Measurements from ENCODE around the gene ANKMY2.

Gene ANKMY2

DNA sequence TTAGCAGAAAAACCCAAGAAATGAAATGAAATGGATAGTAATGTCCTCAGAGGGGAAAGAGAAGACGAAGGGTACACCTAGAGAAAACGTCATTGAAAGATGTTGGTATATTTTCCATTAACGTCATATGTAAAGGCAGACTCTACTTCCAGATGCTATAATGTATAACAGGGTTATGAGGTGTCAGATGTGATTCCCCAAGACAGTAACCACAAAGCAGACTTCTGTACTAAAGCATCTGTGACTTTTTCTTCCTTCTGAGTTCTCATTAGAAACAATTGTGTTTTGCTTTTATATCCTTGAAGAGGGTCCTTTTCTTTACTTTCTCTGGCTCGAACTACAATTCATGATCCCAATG is 81.6 kb downstream of the ANKMY2 start:
- peak; percentile 44 to 59 for ATAC-seq

DNA sequence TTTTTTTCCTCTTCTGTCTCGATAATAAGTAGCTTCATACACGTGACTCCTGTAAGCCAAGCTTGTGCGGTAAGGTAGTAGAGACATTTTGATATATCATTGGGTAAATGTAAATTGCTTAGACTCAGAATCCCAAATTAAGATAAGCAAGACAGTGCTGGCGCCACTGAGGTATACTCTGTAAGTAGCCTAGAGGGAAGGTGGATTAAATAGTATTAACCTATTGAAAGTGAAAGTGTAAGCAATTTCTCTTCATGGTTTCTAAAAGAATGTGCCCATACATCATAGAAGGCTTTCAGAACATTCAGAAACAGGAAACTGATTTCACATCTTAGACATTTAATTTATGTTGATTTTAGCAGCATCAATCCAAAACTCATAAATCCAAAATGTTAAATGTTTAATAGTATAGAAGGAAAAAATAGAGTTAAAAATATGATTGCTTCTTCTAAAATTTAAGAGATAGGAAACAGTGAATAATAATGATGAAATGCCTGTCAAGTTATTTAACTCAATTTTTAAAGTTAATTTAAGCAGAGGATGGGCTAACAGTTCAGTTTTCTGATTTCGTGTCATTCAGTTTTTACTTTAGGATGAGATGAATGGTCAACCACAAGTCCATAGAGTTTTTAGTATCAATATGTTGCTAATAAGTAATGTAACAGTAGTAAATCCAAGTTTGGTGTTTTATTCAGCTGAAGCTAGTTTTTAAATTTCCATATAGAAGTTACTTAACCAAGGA is 82.1 kb downstream of the ANKMY2 start:
- ATAC-seq: peak; percentile 69 to 71

- no peak for ATAC-seq
These were observed 82.9 kb downstream of the ANKMY2 start for GRCh38 chr7:16562456-16563220.

DNA sequence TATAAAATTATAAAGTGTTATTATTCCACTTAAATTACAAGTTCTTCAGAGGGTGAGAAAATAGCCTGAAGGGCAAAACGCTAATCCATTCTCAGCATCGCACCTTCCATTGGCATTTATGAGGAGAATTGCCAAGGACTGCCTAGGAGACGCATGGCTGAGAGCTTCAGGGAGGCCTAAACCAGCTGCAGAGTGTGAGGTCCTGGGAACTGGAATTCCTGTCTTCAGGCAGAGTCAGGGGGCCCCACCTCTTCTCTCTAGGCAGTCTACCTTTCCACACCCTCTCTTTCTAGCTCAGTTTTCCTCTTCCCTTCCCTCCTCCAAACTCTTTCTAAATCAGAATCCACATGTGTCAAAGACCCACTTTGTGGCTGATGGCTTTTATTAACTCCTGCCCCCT is 83.6 kb downstream of the ANKMY2 start:
- no peak for ATAC-seq

GRCh38 chr7:16559497-16560179 is 85.9 kb downstream of the ANKMY2 start:
- no peak for ATAC-seq

DNA sequence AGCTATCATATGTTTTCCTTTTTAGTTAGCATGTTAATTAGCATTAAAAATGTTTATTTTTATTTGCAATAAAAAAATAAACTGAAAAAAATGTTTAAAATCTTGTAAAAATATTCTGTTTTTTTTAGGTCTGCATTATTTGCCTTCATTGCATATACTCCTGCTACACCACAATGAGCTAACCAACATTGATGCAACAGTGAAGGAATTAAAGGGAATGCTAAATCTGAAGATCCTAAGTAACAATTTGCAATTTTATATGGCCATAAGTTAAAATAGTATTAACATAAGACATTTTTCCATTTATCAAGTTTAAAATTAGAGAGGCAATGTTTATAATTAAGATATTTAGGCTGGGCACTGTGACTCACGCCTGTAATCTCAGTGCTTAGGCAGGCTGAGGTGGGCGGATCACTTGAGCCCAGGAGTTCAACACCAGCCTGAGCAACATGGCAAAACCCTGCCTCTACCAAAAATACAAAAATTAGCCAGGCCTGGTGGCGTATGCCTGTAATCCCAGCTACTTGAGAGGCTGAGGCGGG is 86.7 kb downstream of the ANKMY2 start:
- no peak for ATAC-seq

DNA sequence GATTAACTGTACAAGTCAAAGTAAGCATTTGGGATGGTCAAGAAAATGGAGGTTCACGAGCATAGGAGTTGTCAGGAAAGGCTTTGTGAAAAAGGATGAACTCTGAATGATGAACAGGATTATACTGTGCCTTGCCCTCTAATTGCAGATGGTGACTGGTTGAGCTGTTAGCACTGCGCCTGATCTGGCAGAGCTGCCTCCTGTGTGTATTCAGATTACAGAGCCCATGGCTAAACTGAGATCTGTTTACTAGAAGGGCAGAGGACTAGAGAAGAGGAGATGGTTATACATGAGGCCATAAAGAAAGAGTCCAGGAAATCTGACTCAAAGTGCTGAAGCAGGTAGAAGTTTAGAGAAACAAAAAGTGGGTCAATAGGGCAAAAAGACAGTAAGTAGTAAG is 89.2 kb downstream of the ANKMY2 start:
- ATAC-seq: no peak

- no peak for ATAC-seq
These were observed 90.9 kb downstream of the ANKMY2 start for GRCh38 chr7:16554518-16555236.

- ATAC-seq: no peak
These were observed 94.9 kb downstream of the ANKMY2 start for GRCh38 chr7:16550671-16551070.
